ENCODE data around the gene RAB19. TPM values are rescaled to one million over a fixed set of nuclear protein-coding genes. Genes with fewer than 3 reads are reported as not detected.

The RAB19 gene
- polyA plus RNA-seq, 1 donor = 1.2 TPM

- 100% methylated on average over 1 of the region's 6 CpGs for WGBS (ENCODE audit: insufficient coverage, low lambda C conversion rate)
These were observed 19.7 kb upstream of the RAB19 start for GRCh38 chr7:140383954-140384713.

GRCh38 chr7:140384894-140385545 lies 18.8 kb upstream of the RAB19 start:
- Histone ChIP-seq H3K27me3 (ENCODE audit: control insufficient read depth, insufficient read depth, low read length) (no peaks in the 10 kb centered on the region), H3K4me1 (ENCODE audit: control insufficient read depth, insufficient read depth, low read length) (no peaks in the 10 kb centered on the region), H3K36me3 (ENCODE audit: control insufficient read depth, insufficient read depth, low read length) (peaks cover 16% of the 10 kb centered on the region), H3K27ac (ENCODE audit: low read length) (no peak overlapping the region), H3K4me3 (ENCODE audit: low read length) (no peak overlapping the region), H3K9me3 (ENCODE audit: control insufficient read depth, low read depth, low read length) (no peaks in the 10 kb centered on the region)
- no peak for DNase-seq
- no CpG with 5 or more reads among the region's 1 CpG for WGBS (ENCODE audit: insufficient coverage, low lambda C conversion rate)

More at GRCh38 chr7:140383954-140384713, 19.7 kb upstream of the RAB19 start:
- no peaks in the 10 kb centered on the region for H3K9me3 ChIP-seq (ENCODE audit: control insufficient read depth, low read depth, low read length)
- no peaks in the 10 kb centered on the region for H3K4me1 ChIP-seq (ENCODE audit: control insufficient read depth, insufficient read depth, low read length)
- no peak for DNase-seq
- no peak overlapping the region for H3K4me3 ChIP-seq (ENCODE audit: low read length)
- H3K27ac ChIP-seq (ENCODE audit: low read length) = no peak overlapping the region
- no peaks in the 10 kb centered on the region for H3K27me3 ChIP-seq (ENCODE audit: control insufficient read depth, insufficient read depth, low read length)
- peaks cover 22% of the 10 kb centered on the region for H3K36me3 ChIP-seq (ENCODE audit: control insufficient read depth, insufficient read depth, low read length)

- Histone ChIP-seq H3K4me3 (ENCODE audit: low read length) (no peak overlapping the region), H3K27ac (ENCODE audit: low read length) (no peak overlapping the region), H3K9me3 (ENCODE audit: control insufficient read depth, low read depth, low read length) (no peaks in the 10 kb centered on the region), H3K4me1 (ENCODE audit: control insufficient read depth, insufficient read depth, low read length) (no peaks in the 10 kb centered on the region), H3K27me3 (ENCODE audit: control insufficient read depth, insufficient read depth, low read length) (no peaks in the 10 kb centered on the region), H3K36me3 (ENCODE audit: control insufficient read depth, insufficient read depth, low read length) (no peaks in the 10 kb centered on the region)
- no peak for DNase-seq
- no CpG with 5 or more reads among the region's 10 CpGs for WGBS (ENCODE audit: insufficient coverage, low lambda C conversion rate)
These were observed 14.4 kb upstream of the RAB19 start for GRCh38 chr7:140389445-140389844.

GRCh38 chr7:140390034-140390433 lies 13.8 kb upstream of the RAB19 start:
- WGBS (ENCODE audit: insufficient coverage, low lambda C conversion rate) = 100% methylated on average over 1 of the region's 4 CpGs
- no peaks in the 10 kb centered on the region for H3K36me3 ChIP-seq (ENCODE audit: control insufficient read depth, insufficient read depth, low read length)
- no peaks in the 10 kb centered on the region for H3K27me3 ChIP-seq (ENCODE audit: control insufficient read depth, insufficient read depth, low read length)
- H3K9me3 ChIP-seq (ENCODE audit: control insufficient read depth, low read depth, low read length) = no peaks in the 10 kb centered on the region
- no peak for DNase-seq
- H3K4me1 ChIP-seq (ENCODE audit: control insufficient read depth, insufficient read depth, low read length) = no peaks in the 10 kb centered on the region
- no peak overlapping the region for H3K4me3 ChIP-seq (ENCODE audit: low read length)
- no peak overlapping the region for H3K27ac ChIP-seq (ENCODE audit: low read length)

GRCh38 chr7:140390466-140391190 lies 13.2 kb upstream of the RAB19 start:
- no peaks in the 10 kb centered on the region for H3K36me3 ChIP-seq (ENCODE audit: control insufficient read depth, insufficient read depth, low read length)
- no peaks in the 10 kb centered on the region for H3K4me1 ChIP-seq (ENCODE audit: control insufficient read depth, insufficient read depth, low read length)
- DNase-seq = no peak
- no peak overlapping the region for H3K27ac ChIP-seq (ENCODE audit: low read length)
- H3K9me3 ChIP-seq (ENCODE audit: control insufficient read depth, low read depth, low read length) = no peaks in the 10 kb centered on the region
- no peak overlapping the region for H3K4me3 ChIP-seq (ENCODE audit: low read length)
- WGBS (ENCODE audit: insufficient coverage, low lambda C conversion rate) = 90% methylated on average over 2 of the region's 8 CpGs
- H3K27me3 ChIP-seq (ENCODE audit: control insufficient read depth, insufficient read depth, low read length) = no peaks in the 10 kb centered on the region

- Histone ChIP-seq H3K4me1 (ENCODE audit: control insufficient read depth, insufficient read depth, low read length) (no peaks in the 10 kb centered on the region), H3K4me3 (ENCODE audit: low read length) (no peak overlapping the region), H3K9me3 (ENCODE audit: control insufficient read depth, low read depth, low read length) (no peaks in the 10 kb centered on the region), H3K27ac (ENCODE audit: low read length) (no peak overlapping the region), H3K36me3 (ENCODE audit: control insufficient read depth, insufficient read depth, low read length) (no peaks in the 10 kb centered on the region), H3K27me3 (ENCODE audit: control insufficient read depth, insufficient read depth, low read length) (no peaks in the 10 kb centered on the region)
- DNase-seq = no peak
- no CpG with 5 or more reads among the region's 1 CpG for WGBS (ENCODE audit: insufficient coverage, low lambda C conversion rate)
These were observed 12.2 kb upstream of the RAB19 start for GRCh38 chr7:140391634-140392033.

- Histone ChIP-seq H3K36me3 (ENCODE audit: control insufficient read depth, insufficient read depth, low read length) (no peaks in the 10 kb centered on the region), H3K4me1 (ENCODE audit: control insufficient read depth, insufficient read depth, low read length) (no peaks in the 10 kb centered on the region), H3K9me3 (ENCODE audit: control insufficient read depth, low read depth, low read length) (no peaks in the 10 kb centered on the region), H3K27me3 (ENCODE audit: control insufficient read depth, insufficient read depth, low read length) (no peaks in the 10 kb centered on the region), H3K4me3 (ENCODE audit: low read length) (no peak overlapping the region), H3K27ac (ENCODE audit: low read length) (no peak overlapping the region)
- DNase-seq = no peak
- WGBS (ENCODE audit: insufficient coverage, low lambda C conversion rate) = no CpG with 5 or more reads among the region's 12 CpGs
These were observed 10.0 kb upstream of the RAB19 start for GRCh38 chr7:140393756-140394306.

GRCh38 chr7:140397784-140398750 lies 5.8 kb upstream of the RAB19 start, which contains the start of gene SLC37A3:
TSS of gene SLC37A3 (minus strand) at chr7:140398530. CDS start at chr7:140382526, 16,004 bp downstream.
- no peaks in the 10 kb centered on the region for H3K36me3 ChIP-seq (ENCODE audit: control insufficient read depth, insufficient read depth, low read length)
- H3K4me3 ChIP-seq (ENCODE audit: low read length) = peak within 1 kb of the TSS; percentile 83
- no peaks in the 10 kb centered on the region for H3K4me1 ChIP-seq (ENCODE audit: control insufficient read depth, insufficient read depth, low read length)
- peak; percentile 80 to 85 for DNase-seq
- 0% methylated on average over 2 of the region's 66 CpGs for WGBS (ENCODE audit: insufficient coverage, low lambda C conversion rate)
- H3K9me3 ChIP-seq (ENCODE audit: control insufficient read depth, low read depth, low read length) = no peaks in the 10 kb centered on the region
- H3K27me3 ChIP-seq (ENCODE audit: control insufficient read depth, insufficient read depth, low read length) = no peaks in the 10 kb centered on the region
- peak within 1 kb of the TSS; percentile 63 for H3K27ac ChIP-seq (ENCODE audit: low read length)

- no peaks in the 10 kb centered on the region for H3K4me1 ChIP-seq (ENCODE audit: control insufficient read depth, insufficient read depth, low read length)
- no CpG with 5 or more reads among the region's 10 CpGs for WGBS (ENCODE audit: insufficient coverage, low lambda C conversion rate)
- H3K27me3 ChIP-seq (ENCODE audit: control insufficient read depth, insufficient read depth, low read length) = no peaks in the 10 kb centered on the region
- no peaks in the 10 kb centered on the region for H3K9me3 ChIP-seq (ENCODE audit: control insufficient read depth, low read depth, low read length)
- H3K4me3 ChIP-seq (ENCODE audit: low read length) = no peak overlapping the region
- H3K27ac ChIP-seq (ENCODE audit: low read length) = no peak overlapping the region
- DNase-seq = no peak
- H3K36me3 ChIP-seq (ENCODE audit: control insufficient read depth, insufficient read depth, low read length) = no peaks in the 10 kb centered on the region
These were observed 5.0 kb upstream of the RAB19 start for GRCh38 chr7:140398821-140399220.

Data from large intestine (tissue), 3 donors.